Measurements from ENCODE around the gene DCST2.

DCST2 gene

DNA sequence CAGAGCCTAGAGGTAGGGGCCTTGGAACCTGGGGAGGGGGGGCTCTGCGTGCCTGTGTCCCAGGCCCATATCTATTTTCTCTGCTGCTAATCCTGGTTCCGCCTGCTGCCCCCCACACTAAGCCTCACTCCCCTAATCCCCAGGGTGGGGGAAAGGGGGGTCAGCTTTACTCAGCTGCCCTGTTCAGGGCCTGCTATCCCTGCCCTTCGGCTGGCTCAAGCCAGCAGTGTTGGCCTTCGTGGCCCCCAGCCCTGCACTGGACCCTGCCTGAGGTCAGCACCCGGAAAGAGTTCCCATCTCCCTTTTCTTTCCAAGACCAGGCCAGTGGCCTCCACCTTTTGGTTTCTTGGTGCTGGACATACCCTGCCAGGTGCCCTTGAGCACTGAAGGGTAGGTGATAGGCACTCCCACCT, 22.6 kb downstream of the DCST2 start:
- TF ChIP-seq GABPA (IDR thresholded peaks at IDR 0.05; ENCODE audit: low read depth) (no peak), POLR2AphosphoS5 (IDR thresholded peaks at IDR 0.05; ENCODE audit: low read depth) (no peak), SPI1 (IDR thresholded peaks at IDR 0.05; ENCODE audit: borderline replicate concordance, low read depth) (no peak), REST (IDR thresholded peaks at IDR 0.05; ENCODE audit: insufficient replicate concordance, low read depth) (no peak), CTCF (IDR thresholded peaks at IDR 0.05; ENCODE audit: insufficient read depth, low read length) (no peak)
- Histone ChIP-seq H3K4me3 (replicated peaks; ENCODE audit: insufficient read depth, low read length) (peak overlapping the region; percentile 76), H3K27ac (replicated peaks) (peak overlapping the region; percentile 94), H3K27me3 (ENCODE audit: insufficient read depth, poor library complexity, severe bottlenecking) (no peaks in the 10 kb centered on the region)
- no peak for DNase-seq (ENCODE audit: low read depth in 1 of 2, low spot score in 1 of 2)

DNA sequence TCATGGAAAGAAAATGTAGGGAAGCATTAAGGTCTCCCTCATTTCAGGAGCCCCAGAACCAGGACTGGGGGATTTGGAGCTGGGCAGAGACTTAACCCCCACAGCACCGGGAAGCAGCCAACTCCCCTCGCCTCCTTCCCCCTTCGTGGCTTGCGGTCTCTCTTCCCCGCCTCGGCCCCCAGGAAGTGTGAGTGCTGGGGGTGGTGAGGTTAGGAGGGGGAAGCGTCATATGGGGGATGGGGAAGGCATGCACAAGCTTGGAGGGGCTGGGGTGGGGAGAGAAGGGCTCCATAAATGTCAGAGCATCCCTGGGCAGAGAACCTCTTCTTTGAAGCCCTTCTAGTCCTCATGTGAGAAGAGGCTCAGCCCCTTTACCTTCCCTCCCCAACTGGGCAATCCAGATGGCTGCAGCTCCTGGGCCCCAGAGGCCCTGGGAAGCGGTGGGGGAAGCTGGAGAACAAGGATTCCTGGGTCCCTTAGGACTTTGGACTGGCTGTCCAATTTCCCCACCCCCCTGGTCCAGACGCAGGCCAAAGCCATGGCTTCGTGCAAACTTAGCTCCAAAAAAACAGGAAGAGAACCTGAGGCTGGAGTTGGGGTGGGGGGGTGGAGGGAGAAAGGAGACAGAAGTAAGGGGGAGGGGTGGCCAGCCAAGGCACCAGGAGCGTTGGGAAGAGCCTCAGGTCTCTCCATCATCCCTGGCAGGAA, 23.2 kb downstream of the DCST2 start:
- Histone ChIP-seq H3K27me3 (ENCODE audit: insufficient read depth, poor library complexity, severe bottlenecking) (no peaks in the 10 kb centered on the region), H3K27ac (replicated peaks) (peak overlapping the region; percentile 94), H3K4me3 (replicated peaks; ENCODE audit: insufficient read depth, low read length) (peak overlapping the region; percentile 76)
- peak; percentile 79 to 89 for DNase-seq (ENCODE audit: low read depth in 1 of 2, low spot score in 1 of 2)
- TF ChIP-seq SPI1 (IDR thresholded peaks at IDR 0.05; ENCODE audit: borderline replicate concordance, low read depth), result peak; percentile 88
- peak; percentile 78; the same call in 1 of the 2 replicates for TF ChIP-seq POLR2AphosphoS5 (IDR thresholded peaks at IDR 0.05; ENCODE audit: low read depth)
- no peak for TF ChIP-seq REST (IDR thresholded peaks at IDR 0.05; ENCODE audit: insufficient replicate concordance, low read depth)
- TF ChIP-seq GABPA (IDR thresholded peaks at IDR 0.05; ENCODE audit: low read depth), result no peak
- TF ChIP-seq CTCF (IDR thresholded peaks at IDR 0.05; ENCODE audit: insufficient read depth, low read length), result no peak

GRCh38 chr1:155009742-155010141, 23.8 kb downstream of the DCST2 start:
- Histone ChIP-seq H3K27me3 (ENCODE audit: insufficient read depth, poor library complexity, severe bottlenecking) (no peaks in the 10 kb centered on the region), H3K4me3 (replicated peaks; ENCODE audit: insufficient read depth, low read length) (peak overlapping the region; percentile 76), H3K27ac (replicated peaks) (peak overlapping the region; percentile 94)
- DNase-seq (ENCODE audit: low read depth in 1 of 2, low spot score in 1 of 2), result peak in 1 of 2 experiments; percentile 32
- TF ChIP-seq POLR2AphosphoS5 (IDR thresholded peaks at IDR 0.05; ENCODE audit: low read depth), result no peak; the same call in 1 of the 2 replicates
- TF ChIP-seq SPI1 (IDR thresholded peaks at IDR 0.05; ENCODE audit: borderline replicate concordance, low read depth), result no peak
- TF ChIP-seq REST (IDR thresholded peaks at IDR 0.05; ENCODE audit: insufficient replicate concordance, low read depth), result no peak
- TF ChIP-seq CTCF (IDR thresholded peaks at IDR 0.05; ENCODE audit: insufficient read depth, low read length), result no peak
- TF ChIP-seq GABPA (IDR thresholded peaks at IDR 0.05; ENCODE audit: low read depth), result no peak
